A549 (cell line): ENCODE results near the gene VSIR.

Experiments used
- CTCF ChIP-seq: fragments of >200 bp; sonication (Bioruptor Twin); formaldehyde crosslinking; IDR thresholded peaks from 3 replicates; pipeline ENCODE4 v1.5.1; 2016
- POLR2A ChIP-seq: IDR thresholded peaks from 2 replicates; pipeline ENCODE4 v1.6.1; 2012; ENCODE audit warnings: mild to moderate bottlenecking, low read length
- REST ChIP-seq: fragments of 200-600 bp; sonication (generic); IDR thresholded peaks from 2 replicates; pipeline ENCODE4 v1.6.1; 2016; ENCODE audit warnings: antibody characterized with exemption, mild to moderate bottlenecking, moderate library complexity

GRCh38 chr10:71748671-71749191 lies 24.6 kb downstream of the VSIR start:
- TF ChIP-seq CTCF = no peak
- TF ChIP-seq REST = no peak
- TF ChIP-seq POLR2A = no peak
